NCI-H2227 (cell line): ENCODE results near the gene RPAP2.
"Not testable (repeated sequence)": the region's sequence is repeated elsewhere in the genome, so short reads cannot be mapped to it uniquely, and the experiment has no call there.

Experiments
- DNase-seq: peaks from one replicate; lab custom pipeline; 2025; ENCODE audit not compliant: unreplicated experiment; lab: John Stamatoyannopoulos, UW

Gene RPAP2

GRCh38 chr1:92298573-92299476, at the start of gene RPAP2, which contains the start of gene GLMN:
Gene RPAP2, plus strand, starts transcription at chr1:92299059. Its CDS starts 15 bp downstream, at chr1:92299074.
Gene GLMN, minus strand, starts transcription at chr1:92298987. Its CDS starts 988 bp downstream, at chr1:92297999.
- peak; percentile 96 for DNase-seq

GRCh38 chr1:92254714-92255113, 44.1 kb upstream of the RPAP2 start:
- not testable (repeated sequence) for DNase-seq

- no peak for DNase-seq
Measured at GRCh38 chr1:92259350-92259749, 39.5 kb upstream of the RPAP2 start.

- DNase-seq = no peak
Measured at GRCh38 chr1:92262516-92262915, 36.3 kb upstream of the RPAP2 start.

- no peak for DNase-seq
Measured at GRCh38 chr1:92273039-92273438, 25.8 kb upstream of the RPAP2 start.

GRCh38 chr1:92274939-92275338, 23.9 kb upstream of the RPAP2 start:
- DNase-seq = no peak

- DNase-seq = no peak
Measured at GRCh38 chr1:92276082-92276481, 22.8 kb upstream of the RPAP2 start.

GRCh38 chr1:92277105-92277723, 21.6 kb upstream of the RPAP2 start:
- no peak for DNase-seq

- not testable (repeated sequence) for DNase-seq
Measured at GRCh38 chr1:92279781-92280180, 19.1 kb upstream of the RPAP2 start.

- DNase-seq = not testable (repeated sequence)
Measured at GRCh38 chr1:92281411-92281810, 17.4 kb upstream of the RPAP2 start.

GRCh38 chr1:92291372-92291999, 7.4 kb upstream of the RPAP2 start:
- DNase-seq = peak; percentile 74

- no peak for DNase-seq
Measured at GRCh38 chr1:92298213-92298572, 666 bp upstream of the RPAP2 start.

- DNase-seq = peak; percentile 20
Measured at GRCh38 chr1:92299477-92300150, 755 bp downstream of the RPAP2 start.

GRCh38 chr1:92301021-92301420, 2.2 kb downstream of the RPAP2 start:
- no peak for DNase-seq

- no peak for DNase-seq
Measured at GRCh38 chr1:92306020-92306419, 7.2 kb downstream of the RPAP2 start.

GRCh38 chr1:92307980-92308379, 9.1 kb downstream of the RPAP2 start:
- no peak for DNase-seq

- peak; percentile 35 for DNase-seq
Measured at GRCh38 chr1:92310185-92310597, 11.3 kb downstream of the RPAP2 start.

- DNase-seq = no peak
Measured at GRCh38 chr1:92314024-92314423, 15.2 kb downstream of the RPAP2 start.

- peak; percentile 47 for DNase-seq
Measured at GRCh38 chr1:92315766-92316599, 17.1 kb downstream of the RPAP2 start.

- no peak for DNase-seq
Measured at GRCh38 chr1:92317836-92318493, 19.1 kb downstream of the RPAP2 start.
